ENCODE data around the gene STX1B. TPM values are rescaled to one million over a fixed set of nuclear protein-coding genes. Genes with fewer than 3 reads are reported as not detected.

Gene STX1B
- total RNA-seq, 4 donors from 2014 or later, result 0.47 to 1.9 (median 1.0) TPM

GRCh38 chr16:30958175-30959079, 52.0 kb downstream of the STX1B start:
- DNase-seq (ENCODE audit: low spot score), result no peak
- no peak for TF ChIP-seq CTCF (IDR thresholded peaks at IDR 0.05)
- ATAC-seq (ENCODE audit: low FRiP score), result peak; percentile 14

- peak; percentile 92 for DNase-seq (ENCODE audit: low spot score)
- TF ChIP-seq CTCF (IDR thresholded peaks at IDR 0.05), result no peak
- peak; percentile 87 for ATAC-seq (ENCODE audit: low FRiP score)
Measured at GRCh38 chr16:30957456-30958174, 52.8 kb downstream of the STX1B start, which contains the start of gene SETD1A. Gene SETD1A, plus strand, starts transcription at chr16:30957754. Its CDS starts 978 bp downstream, at chr16:30958732.

- ATAC-seq (ENCODE audit: low FRiP score) (peak; percentile 72), DNase-seq (ENCODE audit: low spot score) (peak; percentile 77)
- TF ChIP-seq CTCF (IDR thresholded peaks at IDR 0.05), result no peak
Measured at GRCh38 chr16:30956601-30957455, 53.6 kb downstream of the STX1B start.

GRCh38 chr16:30954993-30955392, 55.4 kb downstream of the STX1B start:
- TF ChIP-seq CTCF (IDR thresholded peaks at IDR 0.05), result no peak
- ATAC-seq (ENCODE audit: low FRiP score) (no peak), DNase-seq (ENCODE audit: low spot score) (no peak)

- no peak for ATAC-seq (ENCODE audit: low FRiP score)
- no peak for DNase-seq (ENCODE audit: low spot score)
- peak in 1 of 3 donors; percentile 6 for TF ChIP-seq CTCF (IDR thresholded peaks at IDR 0.05)
Measured at GRCh38 chr16:30953511-30954124, 56.8 kb downstream of the STX1B start.

GRCh38 chr16:30953111-30953510, 57.3 kb downstream of the STX1B start:
- no peak for TF ChIP-seq CTCF (IDR thresholded peaks at IDR 0.05)
- no peak for ATAC-seq (ENCODE audit: low FRiP score)

More at GRCh38 chr16:30953111-30953510, 57.3 kb downstream of the STX1B start:
- DNase-seq (ENCODE audit: low spot score), result no peak

Data from omental fat pad (tissue), 4 donors.